GM21447 (cell line): ENCODE measurements around the gene BBX.

ENCODE experiments used
- ATAC-seq: cut with Tn5 transposase; IDR thresholded peaks from one replicate; pipeline ENCODE4 v1.9.1; 2021; ENCODE audit not compliant: unreplicated experiment

BBX gene

GRCh38 chr3:107644631-107645030 lies 121.9 kb downstream of the BBX start:
- no peak for ATAC-seq

DNA sequence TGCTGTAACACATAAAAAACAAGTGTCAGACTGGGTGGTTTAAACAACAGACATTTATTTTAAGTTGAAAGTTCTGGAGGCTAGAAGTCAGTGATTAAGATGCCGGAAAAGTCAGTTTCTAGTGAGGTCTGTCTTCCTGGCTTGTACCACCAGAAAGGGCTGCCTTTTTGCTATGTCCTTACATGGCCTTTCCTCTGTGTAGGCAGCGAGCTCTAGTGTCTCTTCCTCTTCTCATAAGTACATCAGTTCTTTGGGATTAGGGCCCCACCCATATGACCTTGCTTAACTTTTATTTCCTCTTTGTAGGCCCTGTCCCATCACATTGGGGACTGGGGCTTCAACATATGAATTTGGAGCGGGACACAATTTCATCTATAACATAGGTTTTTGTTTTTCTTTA lies 128.0 kb downstream of the BBX start:
- ATAC-seq = no peak

- ATAC-seq = peak; percentile 74
These were observed 129.0 kb downstream of the BBX start for GRCh38 chr3:107651782-107652181.

DNA sequence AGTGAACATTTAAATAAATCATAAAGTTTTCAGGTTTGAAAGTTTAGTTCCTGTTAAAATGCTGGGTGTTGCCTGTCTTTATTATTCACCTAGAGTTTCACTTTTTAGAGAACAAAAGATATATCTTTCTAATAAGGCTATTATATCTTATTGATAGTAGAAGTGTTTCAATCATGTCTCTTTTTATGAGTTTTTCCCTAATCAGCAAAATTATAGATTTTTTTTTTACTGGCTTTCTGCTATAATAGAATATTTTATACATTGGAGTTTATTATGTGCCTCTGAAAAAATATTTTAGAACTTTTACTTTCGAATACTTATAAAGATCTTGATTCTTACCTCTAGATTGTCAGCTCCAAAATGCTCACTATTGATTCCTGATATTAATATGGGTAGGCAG lies 131.5 kb downstream of the BBX start:
- ATAC-seq = no peak

DNA sequence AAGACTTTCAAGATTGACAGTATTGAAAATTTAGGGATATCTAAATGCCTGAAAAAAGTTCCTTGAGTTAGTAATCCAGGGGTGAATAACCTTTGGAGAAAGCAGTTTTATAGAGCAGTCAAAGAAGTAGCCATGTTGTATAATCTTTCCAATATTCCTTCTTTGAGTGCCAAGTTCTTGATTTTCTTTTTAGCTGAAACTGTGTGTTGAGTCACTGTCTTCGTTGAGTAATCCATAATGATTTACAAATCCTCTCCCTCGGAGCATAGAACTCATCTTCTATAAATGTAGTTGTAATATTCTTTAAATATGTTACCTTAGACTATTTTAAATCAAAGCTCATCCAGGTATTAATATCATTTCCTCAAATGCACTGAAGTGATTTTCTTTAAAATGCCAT lies 135.2 kb downstream of the BBX start:
- ATAC-seq = no peak

- ATAC-seq = no peak
These were observed 137.7 kb downstream of the BBX start for GRCh38 chr3:107660306-107660976.

GRCh38 chr3:107661447-107662123 lies 138.8 kb downstream of the BBX start:
- no peak for ATAC-seq

DNA sequence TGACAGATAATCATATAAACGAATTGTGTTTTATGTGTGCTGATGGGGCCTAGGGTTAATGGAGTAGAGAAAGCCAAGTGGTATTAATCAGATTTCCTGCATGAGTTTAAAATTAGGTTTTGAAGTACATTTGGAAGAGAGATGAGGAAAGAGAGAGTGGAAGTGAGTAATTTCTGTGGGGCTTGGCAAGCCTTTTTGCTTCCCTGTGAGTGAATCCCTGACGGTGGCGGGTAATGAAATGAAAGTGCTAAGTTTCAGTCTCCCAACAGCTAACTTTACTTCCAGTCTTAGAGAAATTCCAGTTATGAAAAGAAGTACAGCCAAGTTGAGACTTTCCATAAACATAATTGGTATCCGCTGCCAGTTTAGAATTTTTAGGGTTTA lies 139.4 kb downstream of the BBX start:
- no peak for ATAC-seq

DNA sequence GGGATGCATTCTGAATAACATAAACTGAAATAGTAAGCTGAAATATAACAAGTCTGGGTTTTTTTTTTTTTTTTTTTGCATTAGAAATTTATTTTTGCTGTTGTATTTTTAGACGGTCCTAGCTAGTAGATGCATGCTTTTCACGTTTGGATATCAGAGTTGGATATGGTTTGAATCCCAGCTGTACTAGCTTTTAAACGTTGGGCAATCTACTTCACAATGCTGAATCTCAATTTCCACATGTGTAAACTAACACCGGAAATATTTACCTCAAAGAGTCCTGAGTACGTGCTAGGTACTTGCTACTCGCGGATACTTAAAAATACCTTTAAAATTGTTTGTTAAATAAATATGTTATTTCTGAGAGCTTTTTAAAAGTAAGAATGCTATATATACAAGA lies 139.8 kb downstream of the BBX start:
- ATAC-seq = no peak

- no peak for ATAC-seq
These were observed 140.5 kb downstream of the BBX start for GRCh38 chr3:107663266-107663665.

DNA sequence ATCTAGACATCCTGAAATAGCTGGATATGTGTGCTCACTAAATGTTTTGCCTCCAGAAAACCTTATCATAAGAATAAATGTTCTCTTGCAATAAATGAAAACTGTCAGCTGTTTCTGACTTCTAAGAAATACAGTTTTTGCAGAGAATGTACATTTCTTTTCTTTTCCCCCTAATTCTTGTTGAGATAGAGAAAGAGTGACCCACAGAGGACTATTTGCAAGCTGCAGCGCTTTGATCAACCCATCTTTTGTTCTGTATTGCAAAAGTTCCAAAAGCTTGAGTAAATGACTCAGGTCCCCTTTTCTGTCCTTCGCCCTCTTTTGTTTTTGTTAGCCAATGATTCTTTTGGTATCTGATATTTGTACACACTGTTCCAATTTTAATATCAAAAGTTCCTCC lies 141.9 kb downstream of the BBX start:
- no peak for ATAC-seq

DNA sequence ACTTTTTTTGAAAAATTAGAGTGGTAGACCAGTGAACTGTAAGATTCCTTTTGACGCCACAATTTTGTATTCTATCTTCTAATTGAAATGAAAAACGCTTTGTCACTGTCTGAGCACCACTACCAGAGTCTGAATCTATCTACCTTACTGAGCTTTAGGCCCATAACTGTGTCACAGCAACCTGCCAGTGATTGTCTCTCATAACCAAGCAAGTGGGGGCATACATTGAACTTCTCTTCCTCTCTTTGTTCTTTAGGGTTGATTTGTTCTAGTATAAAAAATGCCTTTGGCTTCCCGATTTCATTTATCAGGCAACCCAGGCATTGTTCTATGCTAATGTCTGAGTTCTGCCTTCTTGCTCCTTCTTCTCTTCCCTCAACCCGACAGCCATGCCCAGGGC lies 142.6 kb downstream of the BBX start:
- no peak for ATAC-seq

- no peak for ATAC-seq
These were observed 144.1 kb downstream of the BBX start for GRCh38 chr3:107666853-107667252.

DNA sequence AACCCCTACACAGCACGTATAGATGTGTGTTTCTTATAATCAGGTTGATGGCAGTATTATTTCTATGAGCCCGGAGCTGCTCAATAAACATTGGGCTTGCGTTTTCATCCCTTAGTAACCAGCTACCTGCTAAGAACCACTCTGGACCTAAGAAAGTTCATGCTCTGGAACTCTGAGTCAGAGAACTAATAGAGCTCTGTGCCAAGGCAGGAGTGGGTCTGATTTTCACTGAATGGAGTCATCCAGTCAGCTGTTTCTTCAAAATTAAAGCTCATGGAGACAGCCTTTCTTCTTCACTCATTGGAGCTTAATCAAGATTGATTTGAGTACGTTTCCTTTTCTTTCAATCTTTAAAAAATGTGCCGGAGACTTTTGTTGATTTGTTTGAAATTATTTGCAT lies 145.7 kb downstream of the BBX start:
- no peak for ATAC-seq

DNA sequence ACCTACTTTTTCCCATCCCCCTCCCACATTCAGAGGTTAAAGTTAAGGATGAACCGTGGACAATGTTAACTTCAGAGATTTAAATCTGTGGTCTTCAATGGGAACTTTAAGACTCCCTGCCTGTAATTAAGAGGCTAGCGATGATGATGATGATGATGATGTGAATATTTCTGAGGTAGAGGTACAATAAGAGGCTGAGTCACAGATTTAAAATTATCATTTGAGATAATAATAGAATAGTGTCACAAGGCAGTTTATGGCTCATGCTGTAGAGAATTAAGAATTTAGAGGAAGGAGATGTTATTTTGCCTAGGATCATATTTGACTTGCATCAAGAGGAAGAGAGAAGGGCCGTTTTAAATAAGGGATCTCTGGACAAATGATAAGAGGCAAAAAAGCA lies 146.2 kb downstream of the BBX start:
- no peak for ATAC-seq

- ATAC-seq = no peak
These were observed 146.9 kb downstream of the BBX start for GRCh38 chr3:107669669-107670068.

- ATAC-seq = no peak
These were observed 148.2 kb downstream of the BBX start for GRCh38 chr3:107670986-107671385.

DNA sequence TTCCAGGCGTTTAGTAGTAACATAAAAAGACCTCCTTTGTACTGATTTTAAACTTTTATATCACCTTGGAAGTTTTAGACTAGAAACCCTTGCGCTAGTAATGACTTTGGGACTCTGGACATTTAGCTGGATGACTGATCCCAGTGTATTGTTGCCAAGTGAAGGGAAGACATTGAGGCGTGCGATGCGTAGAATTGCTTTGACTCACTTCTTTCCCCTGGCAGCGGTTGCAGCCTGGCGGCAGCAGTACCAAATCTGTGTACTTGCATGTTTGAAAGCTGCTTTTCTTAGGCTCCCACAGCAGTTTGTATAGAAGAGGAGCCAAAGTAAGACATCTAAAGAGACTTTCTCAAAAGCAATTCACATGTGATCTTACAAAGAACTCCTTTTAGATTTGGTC lies 151.6 kb downstream of the BBX start:
- ATAC-seq = no peak

- ATAC-seq = peak; percentile 67
These were observed 152.6 kb downstream of the BBX start for GRCh38 chr3:107675233-107675900.

DNA sequence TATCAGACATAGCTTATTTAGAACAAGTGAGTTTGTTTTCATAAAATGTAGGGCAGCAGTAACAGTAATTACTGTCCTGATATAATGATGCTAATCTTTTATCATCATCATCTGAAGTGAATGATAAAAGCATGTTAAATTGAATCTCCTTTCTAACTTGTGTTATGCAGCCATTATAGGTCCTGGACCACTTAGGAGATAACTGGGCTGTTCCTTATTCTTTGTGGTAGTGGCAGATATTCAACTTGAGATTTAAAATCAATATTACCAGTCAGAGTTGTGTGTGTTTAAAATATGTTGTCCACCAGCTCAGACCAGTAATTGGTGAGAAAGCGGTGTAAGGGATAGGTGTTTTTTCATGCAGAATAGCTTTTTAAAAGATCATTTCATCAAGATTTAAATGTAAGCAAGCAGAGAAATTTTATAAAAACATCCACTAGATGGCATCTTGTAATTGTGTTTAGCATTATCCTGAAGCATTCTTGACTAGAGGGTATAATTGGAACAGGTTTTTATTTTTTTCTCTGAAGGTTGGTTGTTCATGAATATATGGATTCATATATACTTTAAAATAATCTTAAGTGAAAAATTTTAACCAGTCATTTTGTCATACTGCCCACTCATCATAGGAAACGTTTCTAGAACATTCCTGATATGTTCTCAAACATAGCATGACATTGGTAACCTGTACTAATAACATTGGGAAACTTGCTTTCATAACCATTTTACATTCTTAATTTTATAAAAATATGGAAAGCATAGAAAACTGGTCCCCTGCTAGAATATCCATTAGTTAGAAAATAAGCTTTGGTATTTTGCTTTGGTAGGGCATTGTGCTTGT lies 153.9 kb downstream of the BBX start:
- ATAC-seq = no peak

DNA sequence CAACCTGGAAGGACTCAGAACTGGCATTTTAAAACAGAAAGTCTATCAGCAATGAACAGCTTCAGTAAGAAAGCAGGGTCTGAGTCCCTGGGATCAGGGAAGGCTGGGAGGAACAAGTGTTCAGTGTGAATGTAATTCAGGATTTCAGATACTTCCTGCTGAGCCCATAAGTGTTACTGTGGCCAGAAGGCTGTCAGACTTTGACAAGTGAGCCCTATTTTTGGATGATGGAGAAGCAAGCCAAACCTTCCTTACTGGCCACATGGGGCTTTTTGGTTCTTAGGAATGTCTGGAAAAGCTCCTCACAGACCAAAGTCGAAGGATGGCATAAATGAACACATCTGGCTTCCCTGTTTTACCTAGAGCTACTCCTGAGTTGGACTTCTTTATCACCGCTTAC lies 157.2 kb downstream of the BBX start:
- no peak for ATAC-seq

- no peak for ATAC-seq
These were observed 157.9 kb downstream of the BBX start for GRCh38 chr3:107680698-107681097.
